HG02938 (cell line): ENCODE data around the gene MYMX.
"Not testable (repeated sequence)": the region's sequence is repeated elsewhere in the genome, so short reads cannot be mapped to it uniquely, and the experiment has no call there.

Source experiments
- ATAC-seq: cut with Tn5 transposase; IDR thresholded peaks from one replicate; pipeline ENCODE4 v1.9.1; 2021; ENCODE audit warnings: mild to moderate bottlenecking, moderate library complexity; ENCODE audit not compliant: unreplicated experiment

MYMX gene

GRCh38 chr6:44230034-44230675, 13.4 kb downstream of the MYMX start:
- no peak for ATAC-seq

- ATAC-seq, result not testable (repeated sequence)
These were observed 14.7 kb downstream of the MYMX start for GRCh38 chr6:44231426-44231825.

- no peak for ATAC-seq
These were observed 16.2 kb downstream of the MYMX start for GRCh38 chr6:44232676-44233566.

- ATAC-seq, result no peak
These were observed 16.9 kb downstream of the MYMX start for GRCh38 chr6:44233567-44234100.

GRCh38 chr6:44234101-44235025, 17.6 kb downstream of the MYMX start:
- no peak for ATAC-seq

GRCh38 chr6:44235269-44235668, 18.5 kb downstream of the MYMX start:
- ATAC-seq, result no peak

- no peak for ATAC-seq
These were observed 19.3 kb downstream of the MYMX start for GRCh38 chr6:44235891-44236516.

- peak; percentile 52 for ATAC-seq
These were observed 20.5 kb downstream of the MYMX start for GRCh38 chr6:44237021-44237812.

- ATAC-seq, result peak; percentile 72
These were observed 21.2 kb downstream of the MYMX start for GRCh38 chr6:44237813-44238433.

- no peak for ATAC-seq
These were observed 22.1 kb downstream of the MYMX start for GRCh38 chr6:44238687-44239350.

GRCh38 chr6:44243345-44243744, 26.6 kb downstream of the MYMX start:
- ATAC-seq, result no peak

- ATAC-seq, result no peak
These were observed 28.7 kb downstream of the MYMX start for GRCh38 chr6:44245391-44245911.

GRCh38 chr6:44245912-44246662, 29.4 kb downstream of the MYMX start:
- peak; percentile 36 for ATAC-seq

- ATAC-seq, result peak; percentile 56
These were observed 30.1 kb downstream of the MYMX start, which contains the start of gene HSP90AB1 for GRCh38 chr6:44246663-44247337. HSP90AB1 (plus strand) TSS chr6:44247101; CDS start chr6:44248630, 1,529 bp downstream.

- ATAC-seq, result peak; percentile 26
These were observed 30.9 kb downstream of the MYMX start for GRCh38 chr6:44247338-44248302.

GRCh38 chr6:44248579-44248978, 31.9 kb downstream of the MYMX start:
- ATAC-seq, result no peak
